Transverse colon (tissue), 4 donors: ENCODE data around the gene REV1.

ENCODE experiments used
- CTCF ChIP-seq, 5 experiments: fragments of 200-600 bp in 3 of 5; fragments of 450-650 bp in 2 of 5; sonication (generic) in 3 of 5; IDR thresholded peaks; 1 replicate in 2 of 5; 2 replicates in 3 of 5; pipeline ENCODE4 v1.5.1; 2016 to 2017; ENCODE audit warnings: antibody characterized with exemption in 5 of 5, inconsistent platforms in 3 of 5, mild to moderate bottlenecking in 2 of 5, moderate library complexity in 1 of 5
- POLR2A ChIP-seq: fragments of 450-650 bp; IDR thresholded peaks from one replicate; pipeline ENCODE4 v1.6.1; 2016; ENCODE audit warnings: antibody characterized with exemption, mild to moderate bottlenecking, moderate library complexity
- POLR2AphosphoS5 ChIP-seq, 3 donors: sonication (generic); formaldehyde crosslinking; IDR thresholded peaks; one replicate each; pipeline ENCODE4 v1.6.1; 2016; ENCODE audit warnings: antibody characterized with exemption in 3 of 3

- no peak for TF ChIP-seq POLR2AphosphoS5 (IDR thresholded peaks at IDR 0.05)
- TF ChIP-seq POLR2A = no peak
- no peak for TF ChIP-seq CTCF (IDR thresholded peaks at IDR 0.05)
Observed at GRCh38 chr2:99481941-99482340, 7.9 kb downstream of the REV1 start.
